Sigmoid colon (tissue), 4 donors: ENCODE results near the gene DNAAF1.

ENCODE experiments used
- CTCF ChIP-seq, 4 experiments: fragments of 450-650 bp in 3 of 4; fragments of 200-600 bp in 1 of 4; IDR thresholded peaks; one replicate each; pipeline ENCODE4 v1.5.1; 2016 to 2019; ENCODE audit warnings: antibody characterized with exemption in 4 of 4, mild to moderate bottlenecking in 3 of 4, moderate library complexity in 2 of 4
- POLR2A ChIP-seq, 2 donors: fragments of 450-650 bp; IDR thresholded peaks; one replicate each; pipeline ENCODE4 v1.6.1; 2016; ENCODE audit warnings: antibody characterized with exemption in 2 of 2, mild to moderate bottlenecking in 2 of 2, moderate library complexity in 2 of 2
- POLR2AphosphoS5 ChIP-seq, 4 donors: sonication (generic); formaldehyde crosslinking; IDR thresholded peaks; one replicate each; pipeline ENCODE4 v1.6.1; 2017; ENCODE audit warnings: antibody characterized with exemption in 4 of 4

GRCh38 chr16:84218956-84219355 is 73.8 kb downstream of the DNAAF1 start:
- TF ChIP-seq CTCF (IDR thresholded peaks at IDR 0.05) (no peak), POLR2A (IDR thresholded peaks at IDR 0.05) (no peak), POLR2AphosphoS5 (IDR thresholded peaks at IDR 0.05) (no peak)
